GM18907 (cell line): Measurements from ENCODE around the gene CACNA1S.

ENCODE experiments used
- ATAC-seq: cut with Tn5 transposase; IDR thresholded peaks from one replicate; pipeline ENCODE4 v1.9.1; 2021; ENCODE audit warnings: mild to moderate bottlenecking, moderate library complexity; ENCODE audit not compliant: unreplicated experiment

The CACNA1S gene

GRCh38 chr1:201140941-201141260 lies 28.7 kb upstream of the CACNA1S start:
- ATAC-seq, result no peak

GRCh38 chr1:201140235-201140940 lies 28.2 kb upstream of the CACNA1S start:
- no peak for ATAC-seq

GRCh38 chr1:201139756-201140155 lies 27.5 kb upstream of the CACNA1S start:
- ATAC-seq, result no peak

GRCh38 chr1:201139306-201139705 lies 27.1 kb upstream of the CACNA1S start:
- ATAC-seq, result no peak

GRCh38 chr1:201138311-201138840 lies 26.1 kb upstream of the CACNA1S start:
- no peak for ATAC-seq

GRCh38 chr1:201137579-201138310 lies 25.5 kb upstream of the CACNA1S start:
- no peak for ATAC-seq

GRCh38 chr1:201137024-201137392 lies 24.8 kb upstream of the CACNA1S start:
- no peak for ATAC-seq

- no peak for ATAC-seq
Observed at GRCh38 chr1:201136355-201137023, 24.3 kb upstream of the CACNA1S start.

- no peak for ATAC-seq
Observed at GRCh38 chr1:201134405-201134804, 22.2 kb upstream of the CACNA1S start.

- no peak for ATAC-seq
Observed at GRCh38 chr1:201131398-201131797, 19.2 kb upstream of the CACNA1S start.

GRCh38 chr1:201128962-201129361 lies 16.7 kb upstream of the CACNA1S start:
- ATAC-seq, result no peak

GRCh38 chr1:201128476-201128875 lies 16.2 kb upstream of the CACNA1S start:
- ATAC-seq, result no peak

GRCh38 chr1:201127755-201128455 lies 15.7 kb upstream of the CACNA1S start:
- ATAC-seq, result no peak

GRCh38 chr1:201126832-201127754 lies 14.9 kb upstream of the CACNA1S start, which contains the start of gene ASCL5:
Gene ASCL5, minus strand, starts transcription at chr1:201127184. Its CDS starts 11,812 bp downstream, at chr1:201115372.
- ATAC-seq, result no peak

- ATAC-seq, result no peak
Observed at GRCh38 chr1:201126463-201126831, 14.2 kb upstream of the CACNA1S start.

GRCh38 chr1:201125800-201126199 lies 13.6 kb upstream of the CACNA1S start:
- no peak for ATAC-seq

GRCh38 chr1:201125019-201125418 lies 12.8 kb upstream of the CACNA1S start:
- no peak for ATAC-seq

- ATAC-seq, result no peak
Observed at GRCh38 chr1:201123866-201124265, 11.6 kb upstream of the CACNA1S start.

- ATAC-seq, result no peak
Observed at GRCh38 chr1:201122321-201122957, 10.2 kb upstream of the CACNA1S start.
